Testis (tissue), 3 donors: Measurements from ENCODE around the gene ABCA4. TPM values are rescaled to one million over a fixed set of nuclear protein-coding genes. Genes with fewer than 3 reads are reported as not detected.

ENCODE experiments used
- DNase-seq: peaks from one replicate; pipeline ENCODE4 v3.0.0-alpha.2; 2019
- H3K27ac ChIP-seq, 2 donors: fragments of 200-600 bp; sonication (generic); one replicate each; pipeline ENCODE4 v1.5.1; 2019
- H3K27me3 ChIP-seq: fragments of 200-600 bp; sonication (generic); one replicate; pipeline ENCODE4 v1.5.1; 2019
- H3K36me3 ChIP-seq: fragments of 200-600 bp; sonication (generic); one replicate; pipeline ENCODE4 v1.5.1; 2017; ENCODE audit warnings: low read depth; ENCODE audit errors: missing control alignments
- H3K4me1 ChIP-seq: fragments of 200-600 bp; sonication (generic); one replicate; pipeline ENCODE4 v1.5.1; 2019
- H3K4me3 ChIP-seq, 2 donors: fragments of 200-600 bp; sonication (generic); one replicate each; pipeline ENCODE4 v1.5.1; 2017 to 2019
- H3K9me3 ChIP-seq: fragments of 200-600 bp; sonication (generic); one replicate; pipeline ENCODE4 v1.5.1; 2017
- POLR2A ChIP-seq: fragments of 450-650 bp; IDR thresholded peaks from one replicate; pipeline ENCODE4 v1.6.1; 2017; ENCODE audit warnings: antibody characterized with exemption, mild to moderate bottlenecking, moderate library complexity
- WGBS, 2 donors: methylation state at CpG; one replicate each; pipeline ENCODE4 v1.1.5; 2018; 5-methylcytosine and 5-hydroxymethylcytosine counted together
- intact Hi-C: fragments of 100-400 bp; cut with DNase I; formaldehyde crosslinking; loops from one replicate; pipeline ENCODE4 v1.15.1; 2023; ENCODE audit warnings: low total_unique reads
- polyA plus RNA-seq: library from polyadenylated mRNA; stranded (reverse); fragments of 350-450 nt; fragmentation: Illumina TruSeq; extraction: RNeasy Lipid Tissue Mini Kit (QIAGEN cat#74804); gene quantifications from one replicate; pipeline ENCODE4 v1.2.3, GENCODE V29; 2014; ENCODE audit warnings: low read depth, low replicate concordance; ENCODE audit not compliant: insufficient read depth
- total RNA-seq, 2 donors: library from RNA; depleted of rRNA; stranded (reverse); fragments of >200 nt; gene quantifications; one replicate each; pipeline ENCODE4 v1.2.3, GENCODE V29; 2016
- TF ChIP-seq, protein P1 (sequence below), 3 experiments: fragments of 450-650 bp in 2 of 3; fragments of 200-600 bp in 1 of 3; sonication (generic) in 1 of 3; IDR thresholded peaks; one replicate each; pipeline ENCODE4 v1.5.1; 2016 to 2019; ENCODE audit warnings: antibody characterized with exemption in 3 of 3, mild to moderate bottlenecking in 2 of 3, moderate library complexity in 1 of 3

Gene ABCA4
- total and polyA plus RNA-seq, 3 donors from 2014 or later: 1.6 to 1.8 (median 1.8) TPM

DNA sequence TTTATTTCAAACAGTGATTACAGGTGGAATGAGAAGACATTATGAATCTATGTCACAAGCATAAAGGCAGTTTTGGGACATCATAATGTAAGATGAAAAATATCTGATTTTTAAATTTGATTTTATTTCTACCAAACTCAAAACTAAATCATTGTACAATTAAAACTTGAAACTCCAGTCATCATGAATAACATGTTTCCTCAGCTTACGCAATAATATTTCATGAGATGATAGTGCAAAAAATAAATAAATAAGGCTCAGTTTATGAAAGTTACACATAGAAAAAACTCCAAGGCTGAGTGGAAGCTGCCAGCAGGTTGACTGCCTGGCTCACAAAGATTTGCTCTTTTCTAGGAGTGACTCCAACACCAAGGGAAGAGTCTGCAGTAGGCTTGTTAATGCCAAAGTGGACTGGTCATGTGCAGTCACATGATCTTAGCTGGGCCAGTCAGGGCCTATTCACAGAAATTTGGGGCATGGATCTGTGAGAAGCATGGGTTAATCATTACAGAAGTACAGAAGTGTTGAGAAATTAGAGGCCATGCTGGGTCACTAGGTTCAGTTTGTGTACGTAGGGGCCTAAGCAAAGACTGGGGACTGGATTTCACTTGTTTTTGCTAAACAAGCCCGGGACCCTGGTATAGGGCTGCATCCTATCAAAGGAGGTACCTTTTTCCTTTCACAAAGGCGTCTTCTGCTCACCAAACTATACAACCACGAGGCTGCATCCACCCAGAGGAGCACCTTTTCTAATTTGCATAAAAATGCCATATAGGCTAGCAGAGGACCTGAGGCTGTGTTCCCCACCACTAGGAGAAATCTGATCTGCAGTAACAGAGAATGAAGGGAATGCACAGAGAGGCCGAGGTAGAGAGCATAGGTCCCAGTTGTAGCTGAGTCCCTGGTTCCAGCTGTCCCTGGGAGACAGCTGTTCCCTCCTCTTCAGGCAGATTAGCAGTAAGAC is 4.9 kb upstream of the ABCA4 start:
- Histone ChIP-seq H3K4me3 (no peak overlapping the region), H3K27me3 (no peaks in the 10 kb centered on the region), H3K27ac (no peak overlapping the region), H3K4me1 (no peaks in the 10 kb centered on the region), H3K36me3 (no peaks in the 10 kb centered on the region), H3K9me3 (no peaks in the 10 kb centered on the region)
- intact Hi-C loops: no loop called here
- TF ChIP-seq, protein P1, sequence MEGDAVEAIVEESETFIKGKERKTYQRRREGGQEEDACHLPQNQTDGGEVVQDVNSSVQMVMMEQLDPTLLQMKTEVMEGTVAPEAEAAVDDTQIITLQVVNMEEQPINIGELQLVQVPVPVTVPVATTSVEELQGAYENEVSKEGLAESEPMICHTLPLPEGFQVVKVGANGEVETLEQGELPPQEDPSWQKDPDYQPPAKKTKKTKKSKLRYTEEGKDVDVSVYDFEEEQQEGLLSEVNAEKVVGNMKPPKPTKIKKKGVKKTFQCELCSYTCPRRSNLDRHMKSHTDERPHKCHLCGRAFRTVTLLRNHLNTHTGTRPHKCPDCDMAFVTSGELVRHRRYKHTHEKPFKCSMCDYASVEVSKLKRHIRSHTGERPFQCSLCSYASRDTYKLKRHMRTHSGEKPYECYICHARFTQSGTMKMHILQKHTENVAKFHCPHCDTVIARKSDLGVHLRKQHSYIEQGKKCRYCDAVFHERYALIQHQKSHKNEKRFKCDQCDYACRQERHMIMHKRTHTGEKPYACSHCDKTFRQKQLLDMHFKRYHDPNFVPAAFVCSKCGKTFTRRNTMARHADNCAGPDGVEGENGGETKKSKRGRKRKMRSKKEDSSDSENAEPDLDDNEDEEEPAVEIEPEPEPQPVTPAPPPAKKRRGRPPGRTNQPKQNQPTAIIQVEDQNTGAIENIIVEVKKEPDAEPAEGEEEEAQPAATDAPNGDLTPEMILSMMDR (IDR thresholded peaks at IDR 0.05): no peak
- TF ChIP-seq POLR2A: no peak
- WGBS, 2 donors: 80 to 82% methylated on average over 6 of the region's 6 CpGs
- DNase-seq: no peak

DNA sequence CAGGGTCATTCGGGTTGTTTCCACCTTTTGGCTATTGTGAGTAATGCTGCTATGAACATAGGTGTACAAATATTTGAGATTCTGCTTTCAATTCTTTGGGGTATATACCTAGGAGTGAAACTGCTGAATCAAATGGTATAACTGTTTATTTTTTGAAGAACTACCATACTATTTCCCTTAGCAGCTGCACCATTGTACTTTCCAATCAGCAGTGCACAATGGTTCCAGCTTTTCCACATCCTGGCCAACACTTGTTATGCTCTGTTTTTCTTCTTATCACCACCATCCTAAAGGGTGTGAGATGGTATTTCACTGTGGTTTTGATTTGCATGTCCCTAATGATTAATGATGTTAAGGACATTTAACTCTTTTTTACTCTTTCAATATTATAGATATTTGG is 3.6 kb upstream of the ABCA4 start:
- no peak for DNase-seq
- no peaks in the 10 kb centered on the region for H3K27me3 ChIP-seq
- H3K36me3 ChIP-seq: no peaks in the 10 kb centered on the region
- TF ChIP-seq, protein P1 (IDR thresholded peaks at IDR 0.05): no peak
- no peak for TF ChIP-seq POLR2A
- no peak overlapping the region for H3K27ac ChIP-seq
- no peak overlapping the region for H3K4me3 ChIP-seq
- WGBS, 2 donors: 95 to 100% methylated on average over 1 of the region's 1 CpG
- H3K4me1 ChIP-seq: no peaks in the 10 kb centered on the region
- intact Hi-C loops: no loop called here
- H3K9me3 ChIP-seq: no peaks in the 10 kb centered on the region

- Histone ChIP-seq H3K4me1 (peaks cover 2% of the 10 kb centered on the region), H3K27me3 (no peaks in the 10 kb centered on the region), H3K27ac (no peak overlapping the region), H3K4me3 (no peak overlapping the region), H3K36me3 (no peaks in the 10 kb centered on the region), H3K9me3 (no peaks in the 10 kb centered on the region)
- intact Hi-C loops: no loop called here
- TF ChIP-seq, protein P1 (IDR thresholded peaks at IDR 0.05): no peak
- TF ChIP-seq POLR2A: no peak
- DNase-seq: no peak
- WGBS, 2 donors: 75 to 77% methylated on average over 5 of the region's 5 CpGs
These were observed 1.4 kb upstream of the ABCA4 start for GRCh38 chr1:94122201-94122970.

DNA sequence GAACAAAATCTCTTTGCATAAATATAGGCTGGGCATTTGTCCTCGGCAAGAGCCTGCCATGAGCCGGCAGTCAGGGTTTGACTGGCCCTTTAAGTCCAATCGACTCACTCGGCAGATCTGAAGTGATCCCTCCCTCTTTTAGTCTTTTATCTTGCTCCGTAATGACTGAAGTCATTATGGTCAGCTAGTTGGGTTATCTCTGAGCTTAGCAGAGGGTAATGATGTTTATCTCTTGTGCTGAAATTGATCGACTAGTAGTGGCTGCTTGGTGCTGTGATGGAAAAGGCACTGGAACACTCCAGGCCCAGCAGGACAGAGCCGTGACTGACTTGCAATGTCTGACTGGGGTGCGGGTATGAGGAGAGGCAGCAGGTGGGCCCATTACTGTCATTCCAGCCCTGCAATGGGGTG is 468 bp upstream of the ABCA4 start:
- intact Hi-C loops: no loop called here
- no peak for TF ChIP-seq POLR2A
- TF ChIP-seq, protein P1 (IDR thresholded peaks at IDR 0.05): no peak
- Histone ChIP-seq H3K36me3 (no peaks in the 10 kb centered on the region), H3K4me3 (no peak overlapping the region), H3K27ac (no peak overlapping the region), H3K27me3 (no peaks in the 10 kb centered on the region), H3K9me3 (no peaks in the 10 kb centered on the region), H3K4me1 (peaks cover 8% of the 10 kb centered on the region)
- WGBS, 2 donors: 77 to 79% methylated on average over 6 to 8 of the region's 8 CpGs
- DNase-seq: no peak
